Measurements from ENCODE around the gene EPG5. TPM values are rescaled to one million over a fixed set of nuclear protein-coding genes. Genes with fewer than 3 reads are reported as not detected.
"Not testable (repeated sequence)": the region's sequence is repeated elsewhere in the genome, so short reads cannot be mapped to it uniquely, and the experiment has no call there.

Gene EPG5
- total and polyA plus RNA-seq, 4 donors: 3.2 to 20.3 (median 11.1) TPM

GRCh38 chr18:45817543-45817942, 149.6 kb downstream of the EPG5 start:
- Histone ChIP-seq H3K4me1 (ENCODE audit: control insufficient read depth in 4 of 4, insufficient read depth in 4 of 4, low read length in 3 of 4) (peaks cover 2 to 19% (median 12%) of the 10 kb centered on the region in 4 donors), H3K27ac (ENCODE audit: low read depth in 1 of 2, low read length in 2 of 2) (no peak overlapping the region), H3K36me3 (ENCODE audit: control insufficient read depth in 4 of 4, insufficient read depth in 3 of 4, low read depth in 1 of 4, low read length in 3 of 4) (no peaks in the 10 kb centered on the region), H3K27me3 (ENCODE audit: control insufficient read depth in 4 of 4, insufficient read depth in 4 of 4, low read length in 3 of 4) (no peaks in the 10 kb centered on the region), H3K9me3 (ENCODE audit: control insufficient read depth in 4 of 4, low read length in 3 of 4) (no peaks in the 10 kb centered on the region), H3K9ac (ENCODE audit: low read depth in 1 of 2, low read length in 2 of 2) (no peak overlapping the region), H3K4me3 (ENCODE audit: low read depth in 1 of 3, low read length in 3 of 3) (no peak overlapping the region)
- no peak for DNase-seq (ENCODE audit: low spot score)
- WGBS: 71% methylated on average over 1 of the region's 1 CpG
- TF ChIP-seq FOXA2 (IDR thresholded peaks at IDR 0.05) (no peak), HNF4A (conservative IDR thresholded peaks at IDR 0.05) (no peak), JUND (IDR thresholded peaks at IDR 0.05) (no peak), EGR1 (IDR thresholded peaks at IDR 0.05; ENCODE audit: low read depth in 2 of 2) (no peak)

- H3K36me3 ChIP-seq (ENCODE audit: control insufficient read depth in 4 of 4, insufficient read depth in 3 of 4, low read depth in 1 of 4, low read length in 3 of 4); H3K27me3 ChIP-seq (ENCODE audit: control insufficient read depth in 4 of 4, insufficient read depth in 4 of 4, low read length in 3 of 4); H3K27ac ChIP-seq (ENCODE audit: low read depth in 1 of 2, low read length in 2 of 2); H3K4me3 ChIP-seq (ENCODE audit: low read depth in 1 of 3, low read length in 3 of 3); H3K9me3 ChIP-seq (ENCODE audit: control insufficient read depth in 4 of 4, low read length in 3 of 4); DNase-seq (ENCODE audit: low spot score): not testable (repeated sequence)
- Histone ChIP-seq H3K9ac (ENCODE audit: low read depth in 1 of 2, low read length in 2 of 2) (peak overlapping the region in 1 of 2 donors; percentile 22), H3K4me1 (ENCODE audit: control insufficient read depth in 4 of 4, insufficient read depth in 4 of 4, low read length in 3 of 4) (peaks cover 0 to 13% (median 10%) of the 10 kb centered on the region in 4 donors)
- TF ChIP-seq YY1 (IDR thresholded peaks at IDR 0.05): peak; percentile 76
- peak in 1 of 2 donors; percentile 76 for TF ChIP-seq JUND (IDR thresholded peaks at IDR 0.05)
- peak; percentile 65 for TF ChIP-seq FOXA2 (IDR thresholded peaks at IDR 0.05)
- peak; percentile 69 to 80 for TF ChIP-seq HNF4A (conservative IDR thresholded peaks at IDR 0.05)
- TF ChIP-seq EGR1 (IDR thresholded peaks at IDR 0.05; ENCODE audit: low read depth in 2 of 2): peak in 1 of 2 donors; percentile 72
- TF ChIP-seq SP1 (IDR thresholded peaks at IDR 0.05): peak; percentile 89
- TF ChIP-seq MAX (IDR thresholded peaks at IDR 0.05): peak; percentile 60
- TF ChIP-seq ZBTB33 (IDR thresholded peaks at IDR 0.05): peak; percentile 30
- peak; percentile 51 for TF ChIP-seq REST (IDR thresholded peaks at IDR 0.05)
- peak; percentile 67 for TF ChIP-seq FOXA1 (IDR thresholded peaks at IDR 0.05)
- peak; percentile 98 to 99 for TF ChIP-seq RXRA (IDR thresholded peaks at IDR 0.05)
- TF ChIP-seq NR2F2 (IDR thresholded peaks at IDR 0.05): peak; percentile 29
- peak; percentile 22 for TF ChIP-seq HNF4G (IDR thresholded peaks at IDR 0.05)
- TF ChIP-seq RAD21 (IDR thresholded peaks at IDR 0.05): peak; percentile 56
Observed at GRCh38 chr18:45814733-45815132, 152.4 kb downstream of the EPG5 start.

GRCh38 chr18:45807144-45807543, 160.0 kb downstream of the EPG5 start:
- not testable (repeated sequence) for H3K9me3 ChIP-seq (ENCODE audit: control insufficient read depth in 4 of 4, low read length in 3 of 4); H3K4me1 ChIP-seq (ENCODE audit: control insufficient read depth in 4 of 4, insufficient read depth in 4 of 4, low read length in 3 of 4); H3K36me3 ChIP-seq (ENCODE audit: control insufficient read depth in 4 of 4, insufficient read depth in 3 of 4, low read depth in 1 of 4, low read length in 3 of 4); H3K27me3 ChIP-seq (ENCODE audit: control insufficient read depth in 4 of 4, insufficient read depth in 4 of 4, low read length in 3 of 4); H3K9ac ChIP-seq (ENCODE audit: low read depth in 1 of 2, low read length in 2 of 2); H3K4me3 ChIP-seq (ENCODE audit: low read depth in 1 of 3, low read length in 3 of 3); H3K27ac ChIP-seq (ENCODE audit: low read depth in 1 of 2, low read length in 2 of 2)
- peak; percentile 59 for DNase-seq (ENCODE audit: low spot score)
- WGBS: 74% methylated on average over 2 of the region's 2 CpGs
